Right lobe of liver (tissue), 4 donors: ENCODE results near the gene PRKN.

Source experiments
- CTCF ChIP-seq, 4 donors: fragments of 200-600 bp in 3 of 4; fragments of 450-650 bp in 1 of 4; IDR thresholded peaks; one replicate each; pipeline versions ENCODE4 v1.5.1 to v1.8.0; 2016 to 2022; ENCODE audit warnings: antibody characterized with exemption in 4 of 4, mild to moderate bottlenecking in 2 of 4
- POLR2A ChIP-seq: fragments of 450-650 bp; IDR thresholded peaks from one replicate; pipeline ENCODE4 v1.6.1; 2017; ENCODE audit warnings: antibody characterized with exemption, mild to moderate bottlenecking
- donor health status: DM: no; HTN: no; CAD: no.
- donor health status: DM: no; HTN: no; CAD: no.
- donor health status: DM: no; HTN: yes; CAD: no.

- TF ChIP-seq CTCF (IDR thresholded peaks at IDR 0.05) (no peak), POLR2A (no peak)
Observed at GRCh38 chr6:161449521-161449920, 1278.0 kb downstream of the PRKN start.
